HEK293 (cell line): Measurements from ENCODE around the gene MYL10.

Experiments
- EGR2 ChIP-seq: fragments of 450-650 bp; formaldehyde crosslinking; IDR thresholded peaks from 2 replicates; pipeline ENCODE4 v1.5.1; 2016; ENCODE audit warnings: low read depth, missing biosample characterization, missing genetic modification characterization
- REST ChIP-seq: fragments of 450-650 bp; formaldehyde crosslinking; IDR thresholded peaks from 2 replicates; pipeline ENCODE4 v1.5.1; 2016; ENCODE audit warnings: missing biosample characterization, missing genetic modification characterization
- ZNF274 ChIP-seq, 2 experiments: fragments of 200-500 bp in 1 of 2; fragments of 450-650 bp in 1 of 2; sonication (Bioruptor generic) in 1 of 2; formaldehyde crosslinking in 1 of 2; IDR thresholded peaks; 2 replicates each; pipeline versions ENCODE4 v1.5.1 to v1.6.1; 2014 to 2016; ENCODE audit warnings: borderline replicate concordance in 1 of 2, inconsistent platforms in 1 of 2, low read length in 1 of 2, missing biosample characterization in 1 of 2, missing genetic modification characterization in 1 of 2
- ZNF514 ChIP-seq: fragments of 450-650 bp; formaldehyde crosslinking; IDR thresholded peaks from 2 replicates; pipeline ENCODE4 v1.5.1; 2016; ENCODE audit warnings: missing biosample characterization, missing genetic modification characterization
- TF ChIP-seq, protein P1 (sequence below): fragments of 450-650 bp; formaldehyde crosslinking; IDR thresholded peaks from 2 replicates; pipeline ENCODE4 v1.5.1; 2016; ENCODE audit warnings: missing biosample characterization, missing genetic modification characterization
- TF ChIP-seq, protein P2 (sequence below): fragments of 450-650 bp; formaldehyde crosslinking; IDR thresholded peaks from 2 replicates; pipeline ENCODE4 v1.5.1; 2017; ENCODE audit warnings: missing biosample characterization, missing genetic modification characterization

- TF ChIP-seq ZNF514 (tag by site-specific recombination) (no peak), REST (no peak), EGR2 (no peak), ZNF274 (IDR thresholded peaks at IDR 0.05; ENCODE audit: low read length) (no peak), ZNF274 (tag by site-specific recombination; IDR thresholded peaks at IDR 0.05; ENCODE audit: borderline replicate concordance) (no peak)
- TF ChIP-seq, protein P1, sequence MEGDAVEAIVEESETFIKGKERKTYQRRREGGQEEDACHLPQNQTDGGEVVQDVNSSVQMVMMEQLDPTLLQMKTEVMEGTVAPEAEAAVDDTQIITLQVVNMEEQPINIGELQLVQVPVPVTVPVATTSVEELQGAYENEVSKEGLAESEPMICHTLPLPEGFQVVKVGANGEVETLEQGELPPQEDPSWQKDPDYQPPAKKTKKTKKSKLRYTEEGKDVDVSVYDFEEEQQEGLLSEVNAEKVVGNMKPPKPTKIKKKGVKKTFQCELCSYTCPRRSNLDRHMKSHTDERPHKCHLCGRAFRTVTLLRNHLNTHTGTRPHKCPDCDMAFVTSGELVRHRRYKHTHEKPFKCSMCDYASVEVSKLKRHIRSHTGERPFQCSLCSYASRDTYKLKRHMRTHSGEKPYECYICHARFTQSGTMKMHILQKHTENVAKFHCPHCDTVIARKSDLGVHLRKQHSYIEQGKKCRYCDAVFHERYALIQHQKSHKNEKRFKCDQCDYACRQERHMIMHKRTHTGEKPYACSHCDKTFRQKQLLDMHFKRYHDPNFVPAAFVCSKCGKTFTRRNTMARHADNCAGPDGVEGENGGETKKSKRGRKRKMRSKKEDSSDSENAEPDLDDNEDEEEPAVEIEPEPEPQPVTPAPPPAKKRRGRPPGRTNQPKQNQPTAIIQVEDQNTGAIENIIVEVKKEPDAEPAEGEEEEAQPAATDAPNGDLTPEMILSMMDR (tag by site-specific recombination), result no peak
- TF ChIP-seq, protein P2, sequence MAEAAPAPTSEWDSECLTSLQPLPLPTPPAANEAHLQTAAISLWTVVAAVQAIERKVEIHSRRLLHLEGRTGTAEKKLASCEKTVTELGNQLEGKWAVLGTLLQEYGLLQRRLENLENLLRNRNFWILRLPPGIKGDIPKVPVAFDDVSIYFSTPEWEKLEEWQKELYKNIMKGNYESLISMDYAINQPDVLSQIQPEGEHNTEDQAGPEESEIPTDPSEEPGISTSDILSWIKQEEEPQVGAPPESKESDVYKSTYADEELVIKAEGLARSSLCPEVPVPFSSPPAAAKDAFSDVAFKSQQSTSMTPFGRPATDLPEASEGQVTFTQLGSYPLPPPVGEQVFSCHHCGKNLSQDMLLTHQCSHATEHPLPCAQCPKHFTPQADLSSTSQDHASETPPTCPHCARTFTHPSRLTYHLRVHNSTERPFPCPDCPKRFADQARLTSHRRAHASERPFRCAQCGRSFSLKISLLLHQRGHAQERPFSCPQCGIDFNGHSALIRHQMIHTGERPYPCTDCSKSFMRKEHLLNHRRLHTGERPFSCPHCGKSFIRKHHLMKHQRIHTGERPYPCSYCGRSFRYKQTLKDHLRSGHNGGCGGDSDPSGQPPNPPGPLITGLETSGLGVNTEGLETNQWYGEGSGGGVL, result no peak
These were observed 30.6 kb downstream of the MYL10 start for GRCh38 chr7:101598422-101598985.
